GM12873 (cell line): Measurements from ENCODE around the gene CYYR1.

Source experiments
- TF ChIP-seq, protein P1 (sequence below): IDR thresholded peaks from 2 replicates; pipeline ENCODE4 v1.5.1; 2012; ENCODE audit warnings: low read depth, mild to moderate bottlenecking, moderate library complexity, low read length, control low read depth; ENCODE audit not compliant: insufficient read depth; ENCODE audit errors: missing control alignments

The CYYR1 gene

DNA sequence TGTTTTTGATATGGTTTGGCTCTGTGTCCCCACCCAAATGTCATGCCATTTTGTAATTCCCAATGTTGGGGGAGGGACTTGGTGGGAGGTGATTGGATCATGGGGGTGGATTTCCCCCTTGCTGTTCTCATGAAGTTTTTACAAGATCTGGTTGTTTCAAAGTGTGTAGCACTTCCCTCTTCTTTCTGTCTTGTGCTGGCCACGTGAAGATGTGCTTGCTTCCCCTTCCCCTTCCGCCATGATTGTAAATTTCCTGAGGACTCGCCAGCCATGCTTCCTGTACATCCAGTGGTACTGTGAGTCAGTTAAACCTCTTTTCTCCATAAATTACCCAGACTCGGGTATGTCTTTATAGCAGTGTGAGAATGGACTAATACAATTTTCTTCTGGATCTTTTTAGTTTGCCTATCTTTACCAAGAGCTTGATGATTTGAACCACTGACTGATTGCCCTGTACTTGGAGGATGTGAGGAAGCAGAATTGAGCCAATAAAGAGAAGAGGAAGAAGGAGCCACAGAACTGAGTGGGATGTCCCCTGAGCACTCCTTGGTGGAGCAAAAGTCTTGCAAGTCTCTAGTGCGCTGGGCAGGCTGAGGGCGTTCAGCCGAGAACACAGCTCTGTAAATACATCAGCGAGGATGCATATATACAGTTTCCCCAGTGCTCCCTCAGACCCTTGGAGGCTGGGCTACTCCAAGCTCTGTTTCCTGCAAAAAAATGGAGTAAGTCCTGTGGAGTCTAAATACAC lies 102.6 kb downstream of the CYYR1 start:
- TF ChIP-seq, protein P1, sequence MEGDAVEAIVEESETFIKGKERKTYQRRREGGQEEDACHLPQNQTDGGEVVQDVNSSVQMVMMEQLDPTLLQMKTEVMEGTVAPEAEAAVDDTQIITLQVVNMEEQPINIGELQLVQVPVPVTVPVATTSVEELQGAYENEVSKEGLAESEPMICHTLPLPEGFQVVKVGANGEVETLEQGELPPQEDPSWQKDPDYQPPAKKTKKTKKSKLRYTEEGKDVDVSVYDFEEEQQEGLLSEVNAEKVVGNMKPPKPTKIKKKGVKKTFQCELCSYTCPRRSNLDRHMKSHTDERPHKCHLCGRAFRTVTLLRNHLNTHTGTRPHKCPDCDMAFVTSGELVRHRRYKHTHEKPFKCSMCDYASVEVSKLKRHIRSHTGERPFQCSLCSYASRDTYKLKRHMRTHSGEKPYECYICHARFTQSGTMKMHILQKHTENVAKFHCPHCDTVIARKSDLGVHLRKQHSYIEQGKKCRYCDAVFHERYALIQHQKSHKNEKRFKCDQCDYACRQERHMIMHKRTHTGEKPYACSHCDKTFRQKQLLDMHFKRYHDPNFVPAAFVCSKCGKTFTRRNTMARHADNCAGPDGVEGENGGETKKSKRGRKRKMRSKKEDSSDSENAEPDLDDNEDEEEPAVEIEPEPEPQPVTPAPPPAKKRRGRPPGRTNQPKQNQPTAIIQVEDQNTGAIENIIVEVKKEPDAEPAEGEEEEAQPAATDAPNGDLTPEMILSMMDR = no peak

DNA sequence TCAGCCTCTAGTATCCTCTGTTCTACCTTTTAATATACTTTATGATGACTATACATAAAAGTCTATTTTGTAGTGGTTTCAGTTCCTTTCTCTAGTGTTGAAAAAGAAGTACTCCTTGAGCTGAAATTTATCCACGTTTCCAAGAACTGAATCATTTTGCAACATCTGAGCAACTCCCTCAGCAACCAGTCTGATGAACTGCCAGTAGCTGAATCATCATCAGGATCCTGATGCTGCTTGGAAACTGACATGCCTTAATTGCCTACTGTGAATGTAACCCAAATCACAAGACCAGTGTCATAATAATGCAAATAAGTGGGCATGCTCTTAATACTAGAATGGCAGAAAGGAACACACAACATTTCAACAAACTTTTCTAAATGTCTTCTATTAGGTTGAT lies 103.3 kb downstream of the CYYR1 start:
- TF ChIP-seq, protein P1 = no peak

DNA sequence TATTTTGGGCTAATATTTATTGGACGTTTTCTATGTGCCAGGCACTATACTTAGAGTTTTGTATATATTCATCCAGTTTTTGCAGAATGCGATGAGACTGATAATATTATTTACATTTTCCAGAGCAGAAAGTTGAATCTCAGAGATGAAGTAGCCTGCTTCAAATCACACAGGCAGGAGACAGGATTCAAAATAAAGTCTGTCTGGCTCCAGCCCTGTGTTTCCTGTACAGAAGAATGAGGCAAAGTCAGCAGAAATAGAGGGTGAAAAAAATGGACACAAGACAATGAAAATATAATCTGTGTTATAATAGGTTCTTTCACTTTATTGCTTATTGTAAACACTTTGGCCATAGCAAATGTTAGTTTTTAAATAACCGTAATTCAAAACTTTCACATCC lies 107.2 kb downstream of the CYYR1 start:
- TF ChIP-seq, protein P1 = no peak

DNA sequence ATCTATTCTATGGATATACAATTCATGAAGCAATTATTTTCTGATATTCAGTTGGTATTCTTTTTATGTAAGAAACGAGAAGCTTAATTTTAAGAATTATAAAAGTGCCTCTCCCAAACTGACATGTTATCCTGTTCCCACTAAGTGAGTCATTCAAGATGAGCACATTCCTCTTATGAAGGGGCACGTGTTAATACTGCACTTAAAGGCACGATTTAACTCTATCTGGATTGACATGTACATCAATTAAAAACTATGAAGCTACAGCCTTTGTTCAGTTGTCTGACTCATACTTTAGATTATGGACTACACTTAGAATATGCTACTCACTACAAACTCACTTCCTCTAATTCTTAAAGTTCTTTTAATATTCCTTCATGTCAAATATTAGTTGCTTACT lies 111.6 kb downstream of the CYYR1 start:
- TF ChIP-seq, protein P1 = no peak

DNA sequence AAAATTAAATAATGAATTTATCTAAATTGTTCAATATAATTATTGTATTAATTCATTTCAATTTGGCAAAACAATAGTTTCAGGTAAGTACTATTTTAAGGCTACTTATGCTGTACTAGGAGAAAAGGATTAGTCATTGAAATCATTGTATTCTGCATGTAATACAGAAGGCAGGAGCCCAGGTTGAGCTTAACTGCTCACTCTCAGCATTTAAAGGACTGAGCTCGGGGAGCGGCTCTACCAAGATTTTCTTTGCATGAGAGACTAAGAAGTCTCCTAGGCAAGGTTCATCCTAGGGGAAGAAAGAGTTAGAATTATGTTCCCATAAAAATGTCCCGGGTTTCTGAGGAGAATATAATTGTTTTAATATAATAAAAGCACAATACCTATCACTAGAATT lies 112.5 kb downstream of the CYYR1 start:
- TF ChIP-seq, protein P1 = no peak

DNA sequence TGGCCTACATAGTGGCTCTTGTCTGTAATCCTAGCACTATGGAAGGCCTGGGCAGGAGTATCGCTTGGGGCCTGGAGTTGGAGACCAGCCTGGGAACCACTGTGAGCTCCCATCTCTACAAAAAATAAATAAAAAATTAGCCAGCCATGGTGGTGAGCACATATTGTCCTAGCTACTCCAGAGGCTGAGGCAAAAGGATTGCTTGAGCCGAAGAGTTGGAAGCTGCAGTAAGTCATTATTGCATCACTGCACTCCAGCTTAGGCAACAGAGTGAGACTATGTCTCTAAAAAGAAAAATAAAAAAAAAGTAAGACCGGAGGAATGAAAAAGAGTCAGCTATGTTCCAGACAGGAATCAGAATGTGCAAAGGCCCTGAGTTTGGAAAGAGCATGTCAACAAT lies 115.3 kb downstream of the CYYR1 start:
- TF ChIP-seq, protein P1 = no peak

DNA sequence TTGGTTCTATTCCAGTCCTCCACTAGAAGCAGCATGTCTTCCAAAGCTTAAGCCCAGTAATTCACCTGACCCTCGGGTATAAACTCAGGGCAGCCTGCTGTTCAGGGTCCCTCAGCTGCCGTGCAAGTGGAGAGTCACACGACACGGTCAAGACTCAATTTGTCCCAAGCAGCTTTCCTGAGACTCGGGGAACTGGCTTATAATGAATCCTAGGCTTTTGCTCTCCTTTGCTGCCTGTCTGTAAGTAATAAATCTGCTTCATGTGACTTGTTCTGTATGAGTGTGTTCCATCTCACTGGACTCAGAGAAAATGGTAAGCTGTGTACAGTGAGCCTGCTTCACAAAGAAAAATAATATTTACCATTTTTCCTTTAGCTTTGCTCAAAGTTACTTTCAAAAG lies 119.8 kb downstream of the CYYR1 start:
- TF ChIP-seq, protein P1 = no peak
